Esophagus (tissue), 2 donors: ENCODE results near the gene ISG20L2. TPM values are rescaled to one million over a fixed set of nuclear protein-coding genes. Genes with fewer than 3 reads are reported as not detected.

ENCODE experiments used
- H3K27ac ChIP-seq, 2 donors: one replicate each; pipeline ENCODE4 v1.5.1; 2013; ENCODE audit warnings: low read depth in 2 of 2, mild to moderate bottlenecking in 2 of 2, inconsistent platforms in 1 of 2, low read length in 1 of 2, moderate library complexity in 1 of 2
- H3K27me3 ChIP-seq, 2 donors: one replicate each; pipeline ENCODE4 v1.6.1; 2013; ENCODE audit warnings: low read length in 2 of 2, control low read depth in 1 of 2, mild to moderate bottlenecking in 1 of 2; ENCODE audit not compliant: insufficient read depth in 2 of 2, control insufficient read depth in 1 of 2
- H3K36me3 ChIP-seq, 2 donors: one replicate each; pipeline ENCODE4 v1.6.1; 2013; ENCODE audit warnings: low read length in 1 of 2; ENCODE audit not compliant: control insufficient read depth in 2 of 2, insufficient read depth in 2 of 2
- H3K4me1 ChIP-seq, 2 donors: one replicate each; pipeline ENCODE4 v1.6.1; 2013; ENCODE audit warnings: low read length in 1 of 2; ENCODE audit not compliant: control insufficient read depth in 2 of 2, insufficient read depth in 2 of 2
- H3K4me3 ChIP-seq, 2 donors: one replicate each; pipeline ENCODE4 v1.5.1; 2013; ENCODE audit warnings: low read length in 2 of 2, mild to moderate bottlenecking in 2 of 2, low read depth in 1 of 2, moderate library complexity in 1 of 2
- H3K9me3 ChIP-seq, 2 donors: one replicate each; pipeline ENCODE4 v1.6.1; 2013; ENCODE audit warnings: mild to moderate bottlenecking in 2 of 2, low read depth in 1 of 2, low read length in 1 of 2, moderate library complexity in 1 of 2; ENCODE audit not compliant: control insufficient read depth in 2 of 2, insufficient read depth in 1 of 2
- WGBS, 2 donors: extraction: QIAGEN DNeasy Blood & Tissue Kit; methylation state at CpG; one replicate each; pipeline ENCODE4 v1.1.7; 2013; 5-methylcytosine and 5-hydroxymethylcytosine counted together
- polyA plus RNA-seq, 2 donors: library from polyadenylated mRNA; stranded (reverse); fragments of 200-250 nt; gene quantifications; one replicate each; pipeline ENCODE4 v1.2.3, GENCODE V29; 2013
- donor health status: healthy with polysubstance abuse.
- donor health status: Bipolar disorder and iron deficiency.

Gene ISG20L2
- polyA plus RNA-seq, 2 donors: 8.5 to 16.5 TPM

DNA sequence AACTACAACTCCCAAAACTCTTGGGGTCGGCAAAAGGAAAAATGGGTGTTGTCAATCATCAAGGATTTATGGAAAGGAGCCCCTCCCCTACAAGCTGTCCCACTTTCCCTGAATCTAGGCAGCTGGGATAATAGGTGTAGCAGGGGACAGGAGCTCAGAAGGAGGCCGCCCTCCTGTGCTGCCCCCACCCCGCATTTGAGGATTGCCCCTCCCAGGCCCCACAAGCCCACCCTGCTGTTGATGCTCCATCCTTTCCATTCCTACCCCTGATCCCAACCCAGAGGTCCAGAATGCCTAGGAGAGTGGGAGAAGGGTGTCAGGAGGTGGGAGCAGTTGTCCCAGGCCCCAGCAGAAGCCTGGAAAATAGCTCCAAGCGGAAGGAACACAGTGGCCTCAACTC is 14.2 kb upstream of the ISG20L2 start:
- WGBS, 2 donors: 92 to 93% methylated on average over 4 of the region's 4 CpGs
- H3K9me3 ChIP-seq: no peaks in the 10 kb centered on the region
- H3K27me3 ChIP-seq: no peaks in the 10 kb centered on the region
- H3K36me3 ChIP-seq: peaks cover 5 to 26% of the 10 kb centered on the region in 2 donors
- peak overlapping the region in 1 of 2 donors; percentile 0 for H3K27ac ChIP-seq
- peaks cover 3 to 7% of the 10 kb centered on the region in 2 donors for H3K4me1 ChIP-seq
- H3K4me3 ChIP-seq: no peak overlapping the region

DNA sequence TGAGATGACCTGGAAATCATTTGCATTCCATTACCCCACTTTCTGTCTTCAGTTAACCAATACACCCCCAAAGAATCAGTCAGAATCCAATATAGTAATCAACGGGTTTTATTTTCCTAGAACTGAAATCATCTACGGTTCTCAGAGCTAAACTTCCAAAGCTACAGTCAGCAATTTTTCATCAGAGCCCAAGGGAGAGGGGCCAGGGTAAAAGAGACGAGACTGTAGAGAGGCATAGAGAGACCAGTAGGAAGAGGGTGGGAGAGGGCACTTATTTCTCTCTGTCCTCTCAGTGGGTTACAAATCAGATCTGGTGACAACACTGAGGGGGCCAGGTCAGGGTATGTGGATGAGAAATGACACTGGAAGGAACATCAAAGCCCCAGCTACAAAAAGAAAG is 13.5 kb upstream of the ISG20L2 start:
- Histone ChIP-seq H3K4me1 (peaks cover 3% of the 10 kb centered on the region in 2 donors), H3K27me3 (no peaks in the 10 kb centered on the region), H3K4me3 (no peak overlapping the region), H3K27ac (peak overlapping the region in 1 of 2 donors; percentile 95), H3K9me3 (no peaks in the 10 kb centered on the region), H3K36me3 (peaks cover 5 to 32% of the 10 kb centered on the region in 2 donors)
- WGBS, 2 donors: 80 to 88% methylated on average over 3 of the region's 3 CpGs

- no peaks in the 10 kb centered on the region for H3K9me3 ChIP-seq
- peak overlapping the region; percentile 95 to 97 for H3K27ac ChIP-seq
- WGBS, 2 donors: 43 to 44% methylated on average over 8 of the region's 8 CpGs
- peaks cover 6 to 35% of the 10 kb centered on the region in 2 donors for H3K36me3 ChIP-seq
- peak overlapping the region; percentile 14 to 37 for H3K4me3 ChIP-seq
- H3K4me1 ChIP-seq: peaks cover 3% of the 10 kb centered on the region in 2 donors
- no peaks in the 10 kb centered on the region for H3K27me3 ChIP-seq
Observed at GRCh38 chr1:156741481-156741983, 13.0 kb upstream of the ISG20L2 start.

DNA sequence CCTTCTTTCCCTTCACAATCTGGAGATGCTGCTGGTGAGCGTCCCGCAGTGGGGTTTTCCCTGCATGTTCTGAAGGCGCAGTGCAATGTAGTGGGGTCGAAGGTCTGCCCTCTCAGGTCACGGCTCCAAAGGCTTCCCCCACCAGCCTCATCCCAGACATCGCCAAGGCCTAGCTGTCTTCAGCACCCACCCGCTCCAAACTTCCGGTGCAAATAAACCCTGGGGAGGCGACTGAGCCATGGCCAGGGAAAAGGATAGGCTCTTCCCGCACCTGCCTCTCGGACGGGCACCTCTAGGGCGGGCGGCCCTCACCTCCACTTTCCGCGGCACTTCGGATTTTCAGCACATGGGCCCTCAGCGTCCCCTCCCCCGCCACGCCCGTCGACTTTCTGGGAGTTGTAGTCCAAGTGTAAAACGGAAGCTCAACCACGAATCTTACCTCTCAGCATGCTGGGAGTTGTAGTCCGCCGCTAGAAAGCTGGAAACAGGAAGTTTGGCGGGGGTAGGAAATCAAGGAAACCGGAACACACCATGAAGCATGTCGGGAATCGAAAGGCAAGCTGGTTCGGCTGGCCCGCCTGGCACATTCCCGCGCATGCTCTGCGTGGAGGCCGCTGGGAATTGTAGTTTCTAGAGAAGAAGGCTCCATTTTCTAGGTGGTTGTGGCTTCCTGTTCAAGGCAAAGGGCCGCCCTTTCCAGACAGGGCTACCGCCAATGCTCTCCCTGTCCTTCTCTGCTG is 12.3 kb upstream of the ISG20L2 start, which contains the start of gene MRPL24:
MRPL24 (minus strand) TSS at position 348 of the 740 bp plus-strand sequence. CDS start 2,384 bp downstream, outside the sequence.
- WGBS, 2 donors: 0% methylated on average over 38 of the region's 38 CpGs
- Histone ChIP-seq H3K36me3 (peaks cover 10 to 35% of the 10 kb centered on the region in 2 donors), H3K4me1 (peaks cover 0 to 2% of the 10 kb centered on the region in 2 donors), H3K27me3 (no peaks in the 10 kb centered on the region), H3K4me3 (peak within 1 kb of the TSS; percentile 76 to 79), H3K27ac (peak within 1 kb of the TSS; percentile 95 to 97), H3K9me3 (no peaks in the 10 kb centered on the region)

GRCh38 chr1:156740237-156740740 is 11.7 kb upstream of the ISG20L2 start:
- no peaks in the 10 kb centered on the region for H3K4me1 ChIP-seq
- H3K27ac ChIP-seq: peak overlapping the region; percentile 69 to 85
- no peaks in the 10 kb centered on the region for H3K9me3 ChIP-seq
- H3K4me3 ChIP-seq: peak overlapping the region; percentile 76 to 79
- H3K36me3 ChIP-seq: peaks cover 10 to 38% of the 10 kb centered on the region in 2 donors
- WGBS, 2 donors: 12 to 14% methylated on average over 7 of the region's 7 CpGs
- H3K27me3 ChIP-seq: no peaks in the 10 kb centered on the region

DNA sequence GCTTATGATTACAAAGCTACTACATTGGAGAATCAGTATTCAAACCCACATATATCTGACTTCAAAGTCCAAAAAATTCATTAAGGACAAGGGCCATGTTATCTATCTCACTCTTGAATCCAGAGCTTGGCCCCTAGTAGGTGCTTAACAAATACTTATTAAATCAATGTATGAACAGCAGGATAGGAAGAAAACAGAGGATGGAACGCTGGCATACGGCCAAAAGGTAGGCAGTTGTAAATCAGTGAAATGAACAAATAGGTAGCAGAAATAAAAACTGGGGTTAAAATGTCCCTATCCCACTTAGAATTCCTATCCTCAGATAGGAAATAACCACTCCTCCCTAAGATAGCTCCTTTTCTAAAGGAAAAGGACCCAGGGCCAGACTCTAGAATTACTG is 10.3 kb upstream of the ISG20L2 start:
- Histone ChIP-seq H3K9me3 (no peaks in the 10 kb centered on the region), H3K4me1 (no peaks in the 10 kb centered on the region), H3K27ac (no peak overlapping the region), H3K4me3 (no peak overlapping the region), H3K27me3 (no peaks in the 10 kb centered on the region), H3K36me3 (peaks cover 11 to 33% of the 10 kb centered on the region in 2 donors)
- 82 to 83% methylated on average over 2 of the region's 2 CpGs for WGBS, 2 donors

GRCh38 chr1:156738407-156738806 is 9.8 kb upstream of the ISG20L2 start:
- Histone ChIP-seq H3K4me1 (no peaks in the 10 kb centered on the region), H3K27me3 (no peaks in the 10 kb centered on the region), H3K27ac (no peak overlapping the region), H3K36me3 (peaks cover 13 to 32% of the 10 kb centered on the region in 2 donors), H3K4me3 (no peak overlapping the region), H3K9me3 (no peaks in the 10 kb centered on the region)
- 87 to 95% methylated on average over 10 of the region's 10 CpGs for WGBS, 2 donors

GRCh38 chr1:156733989-156734584 is 5.5 kb upstream of the ISG20L2 start:
- no peak overlapping the region for H3K4me3 ChIP-seq
- no peak overlapping the region for H3K27ac ChIP-seq
- no peaks in the 10 kb centered on the region for H3K27me3 ChIP-seq
- H3K36me3 ChIP-seq: peaks cover 8 to 32% of the 10 kb centered on the region in 2 donors
- WGBS, 2 donors: 93% methylated on average over 20 of the region's 20 CpGs
- no peaks in the 10 kb centered on the region for H3K9me3 ChIP-seq
- no peaks in the 10 kb centered on the region for H3K4me1 ChIP-seq

DNA sequence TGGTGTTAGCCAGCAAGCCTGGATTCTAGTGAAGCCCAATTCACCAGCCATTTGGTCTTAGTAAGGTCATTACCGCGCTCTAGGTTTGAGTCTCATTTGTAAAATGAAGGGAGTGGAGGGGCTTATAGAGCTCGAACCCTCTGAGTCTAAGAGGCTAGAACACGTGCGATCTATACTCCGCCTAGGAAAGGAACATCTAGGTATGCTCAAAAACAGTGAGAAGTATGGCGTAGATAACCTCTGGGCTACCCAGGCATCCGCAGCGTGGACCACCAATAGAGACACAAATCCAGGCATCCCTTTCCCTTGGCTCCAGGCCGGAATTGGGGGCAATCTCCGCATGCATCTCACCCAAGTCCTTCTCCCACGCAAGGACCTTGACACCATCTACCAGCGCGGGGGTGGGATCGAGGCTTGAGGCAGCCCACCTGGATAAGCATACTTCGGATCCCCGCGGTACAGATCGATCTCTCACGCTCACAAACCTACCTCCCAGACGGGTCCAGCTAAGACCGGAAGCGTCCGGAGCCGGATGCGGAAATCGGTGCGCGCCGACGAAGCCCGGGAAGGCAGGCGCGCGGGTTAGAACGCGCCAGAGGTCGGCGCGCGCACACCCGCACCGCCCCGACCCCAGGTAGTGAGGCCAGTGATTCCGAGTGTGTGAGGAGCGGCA is 504 bp downstream of the ISG20L2 start, which contains the start of gene METTL25B:
METTL25B (plus strand) TSS at position 544 of the 673 bp plus-strand sequence. CDS start 636 bp downstream, outside the sequence.
- H3K36me3 ChIP-seq: peaks cover 11 to 12% of the 10 kb centered on the region in 2 donors
- peak within 1 kb of the TSS; percentile 92 to 99 for H3K4me3 ChIP-seq
- no peaks in the 10 kb centered on the region for H3K27me3 ChIP-seq
- WGBS, 2 donors: 0% methylated on average over 45 to 46 of the region's 46 CpGs
- peak within 1 kb of the TSS; percentile 98 for H3K27ac ChIP-seq
- no peaks in the 10 kb centered on the region for H3K9me3 ChIP-seq
- H3K4me1 ChIP-seq: peaks cover 3 to 11% of the 10 kb centered on the region in 2 donors
